ENCODE results near the gene TBX10. TPM values are rescaled to one million over a fixed set of nuclear protein-coding genes. Genes with fewer than 3 reads are reported as not detected.
"Not testable (repeated sequence)": the region's sequence is repeated elsewhere in the genome, so short reads cannot be mapped to it uniquely, and the experiment has no call there.

Gene TBX10
- total RNA-seq, 1 experiment from 2014 or later = not detected

- DNase-seq = no peak
- intact Hi-C loops (cut with micrococcal nuclease; ENCODE audit: unreplicated experiment) = no loop called here
- Mint-ChIP-seq H3K9me3 (ENCODE audit: low read depth, unreplicated experiment) (peaks cover 3% of the 10 kb centered on the region), H3K27me3 (ENCODE audit: unreplicated experiment) (peaks cover 26% of the 10 kb centered on the region), H3K4me3 (ENCODE audit: low read depth, unreplicated experiment) (no peak overlapping the region), H3K4me1 (ENCODE audit: low read depth, unreplicated experiment) (peaks cover 9% of the 10 kb centered on the region), H3K36me3 (ENCODE audit: insufficient read depth, unreplicated experiment) (peaks cover 10% of the 10 kb centered on the region), H3K27ac (ENCODE audit: unreplicated experiment) (no peak overlapping the region)
- no TSS peak for BruUV-seq (replicated peaks)
- CTCF ChIA-PET = interaction anchor here (0.7 kb wide), 1 partner anchor 45 kb away, joined by 7 read pairs; no protein-coding TSS in a partner anchor
- TF ChIP-seq, protein P1, sequence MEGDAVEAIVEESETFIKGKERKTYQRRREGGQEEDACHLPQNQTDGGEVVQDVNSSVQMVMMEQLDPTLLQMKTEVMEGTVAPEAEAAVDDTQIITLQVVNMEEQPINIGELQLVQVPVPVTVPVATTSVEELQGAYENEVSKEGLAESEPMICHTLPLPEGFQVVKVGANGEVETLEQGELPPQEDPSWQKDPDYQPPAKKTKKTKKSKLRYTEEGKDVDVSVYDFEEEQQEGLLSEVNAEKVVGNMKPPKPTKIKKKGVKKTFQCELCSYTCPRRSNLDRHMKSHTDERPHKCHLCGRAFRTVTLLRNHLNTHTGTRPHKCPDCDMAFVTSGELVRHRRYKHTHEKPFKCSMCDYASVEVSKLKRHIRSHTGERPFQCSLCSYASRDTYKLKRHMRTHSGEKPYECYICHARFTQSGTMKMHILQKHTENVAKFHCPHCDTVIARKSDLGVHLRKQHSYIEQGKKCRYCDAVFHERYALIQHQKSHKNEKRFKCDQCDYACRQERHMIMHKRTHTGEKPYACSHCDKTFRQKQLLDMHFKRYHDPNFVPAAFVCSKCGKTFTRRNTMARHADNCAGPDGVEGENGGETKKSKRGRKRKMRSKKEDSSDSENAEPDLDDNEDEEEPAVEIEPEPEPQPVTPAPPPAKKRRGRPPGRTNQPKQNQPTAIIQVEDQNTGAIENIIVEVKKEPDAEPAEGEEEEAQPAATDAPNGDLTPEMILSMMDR (IDR thresholded peaks at IDR 0.05; ENCODE audit: unreplicated experiment) = no peak
Measured at GRCh38 chr11:67601098-67601497, 38.5 kb downstream of the TBX10 start.

- Mint-ChIP-seq H3K4me1 (ENCODE audit: low read depth, unreplicated experiment) (peaks cover 2% of the 10 kb centered on the region), H3K27me3 (ENCODE audit: unreplicated experiment) (peaks cover 26% of the 10 kb centered on the region), H3K27ac (ENCODE audit: unreplicated experiment) (no peak overlapping the region), H3K4me3 (ENCODE audit: low read depth, unreplicated experiment) (no peak overlapping the region), H3K36me3 (ENCODE audit: insufficient read depth, unreplicated experiment) (peaks cover 5% of the 10 kb centered on the region), H3K9me3 (ENCODE audit: low read depth, unreplicated experiment) (peaks cover 3% of the 10 kb centered on the region)
- TF ChIP-seq, protein P1 (IDR thresholded peaks at IDR 0.05; ENCODE audit: unreplicated experiment) = no peak
- intact Hi-C loops (cut with micrococcal nuclease; ENCODE audit: unreplicated experiment) = no loop called here
- CTCF ChIA-PET = no interaction called here
- no TSS peak for BruUV-seq (replicated peaks)
- no peak for DNase-seq
Measured at GRCh38 chr11:67600324-67601029, 39.1 kb downstream of the TBX10 start.

DNA sequence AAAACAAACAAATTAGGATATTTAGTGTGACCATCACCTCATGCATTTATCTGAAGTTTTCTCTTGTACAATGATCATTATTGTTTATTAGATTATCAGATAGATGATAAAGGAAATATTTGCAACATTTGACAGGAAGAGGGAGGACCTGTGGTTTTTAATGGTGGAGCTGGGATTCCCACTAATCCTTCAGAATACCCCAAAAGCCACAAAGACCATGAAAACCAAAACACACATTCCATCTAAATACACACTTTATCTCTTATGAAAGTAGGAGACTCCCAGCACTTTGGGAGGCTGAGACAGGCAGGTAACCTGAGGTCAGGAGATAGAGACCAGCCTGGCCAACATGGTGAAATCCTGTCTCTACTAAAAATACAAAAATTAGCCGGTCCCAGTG is 40.4 kb downstream of the TBX10 start:
- CTCF ChIA-PET = no interaction called here

GRCh38 chr11:67597963-67598362 is 41.6 kb downstream of the TBX10 start:
- H3K36me3 Mint-ChIP-seq (ENCODE audit: insufficient read depth, unreplicated experiment); H3K27ac Mint-ChIP-seq (ENCODE audit: unreplicated experiment); intact Hi-C loops (cut with micrococcal nuclease; ENCODE audit: unreplicated experiment); H3K4me1 Mint-ChIP-seq (ENCODE audit: low read depth, unreplicated experiment); CTCF ChIA-PET; H3K9me3 Mint-ChIP-seq (ENCODE audit: low read depth, unreplicated experiment); H3K4me3 Mint-ChIP-seq (ENCODE audit: low read depth, unreplicated experiment); BruUV-seq (replicated peaks); DNase-seq: not testable (repeated sequence)
- peaks cover 23% of the 10 kb centered on the region for H3K27me3 Mint-ChIP-seq (ENCODE audit: unreplicated experiment)

More for the DNA sequence above, 40.4 kb downstream of the TBX10 start:
- TF ChIP-seq, protein P1 (IDR thresholded peaks at IDR 0.05; ENCODE audit: unreplicated experiment) = no peak
- BruUV-seq (replicated peaks) = no TSS peak
- intact Hi-C loops (cut with micrococcal nuclease; ENCODE audit: unreplicated experiment) = no loop called here
- H3K4me3 Mint-ChIP-seq (ENCODE audit: low read depth, unreplicated experiment) = no peak overlapping the region
- peaks cover 26% of the 10 kb centered on the region for H3K27me3 Mint-ChIP-seq (ENCODE audit: unreplicated experiment)
- no peaks in the 10 kb centered on the region for H3K36me3 Mint-ChIP-seq (ENCODE audit: insufficient read depth, unreplicated experiment)
- no peak overlapping the region for H3K27ac Mint-ChIP-seq (ENCODE audit: unreplicated experiment)
- no peaks in the 10 kb centered on the region for H3K4me1 Mint-ChIP-seq (ENCODE audit: low read depth, unreplicated experiment)
- DNase-seq = no peak
- H3K9me3 Mint-ChIP-seq (ENCODE audit: low read depth, unreplicated experiment) = peaks cover 3% of the 10 kb centered on the region

DNA sequence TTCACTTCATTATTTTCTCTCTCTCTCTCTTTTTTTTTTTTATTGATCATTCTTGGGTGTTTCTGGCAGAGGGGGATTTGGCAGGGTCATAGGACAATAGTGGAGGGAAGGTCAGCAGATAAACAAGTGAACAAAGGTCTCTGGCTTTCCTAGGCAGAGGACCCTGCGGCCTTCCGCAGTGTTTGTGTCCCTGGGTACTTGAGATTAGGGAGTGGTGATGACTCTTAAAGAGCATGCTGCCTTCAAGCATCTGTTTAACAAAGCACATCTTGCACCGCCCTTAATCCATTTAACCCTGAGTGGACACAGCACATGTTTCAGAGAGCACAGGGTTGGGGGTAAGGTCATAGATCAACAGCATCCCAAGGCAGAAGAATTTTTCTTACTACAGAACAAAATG is 42.1 kb downstream of the TBX10 start:
- not testable (repeated sequence) for H3K27ac Mint-ChIP-seq (ENCODE audit: unreplicated experiment)

More for the DNA sequence above, 42.1 kb downstream of the TBX10 start:
- intact Hi-C loops (cut with micrococcal nuclease; ENCODE audit: unreplicated experiment); CTCF ChIA-PET; H3K4me3 Mint-ChIP-seq (ENCODE audit: low read depth, unreplicated experiment); H3K9me3 Mint-ChIP-seq (ENCODE audit: low read depth, unreplicated experiment); H3K4me1 Mint-ChIP-seq (ENCODE audit: low read depth, unreplicated experiment); DNase-seq; BruUV-seq (replicated peaks); H3K36me3 Mint-ChIP-seq (ENCODE audit: insufficient read depth, unreplicated experiment): not testable (repeated sequence)
- H3K27me3 Mint-ChIP-seq (ENCODE audit: unreplicated experiment) = peaks cover 18% of the 10 kb centered on the region
